Measurements from ENCODE around the gene ACE2.

ACE2 gene

DNA sequence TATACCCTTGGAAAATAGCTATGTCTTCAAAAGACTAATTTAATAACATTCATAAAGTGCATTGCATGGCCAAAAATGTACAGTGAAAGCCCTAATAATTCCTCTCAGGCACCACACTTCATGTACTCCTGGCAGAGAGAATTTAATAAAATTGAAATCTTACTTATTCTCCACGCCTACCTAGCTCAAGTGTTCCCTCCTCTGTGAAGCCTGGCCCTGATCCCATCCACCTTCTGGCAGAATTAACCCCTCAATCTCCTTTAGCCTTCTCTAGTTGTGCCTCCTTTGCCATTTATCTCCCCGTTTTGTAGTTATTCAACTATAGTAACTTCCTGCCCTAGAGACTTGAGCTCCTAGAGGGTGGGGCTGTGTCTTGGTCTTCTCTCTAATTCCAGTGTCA, 26.7 kb downstream of the ACE2 start:
- DNase-seq (ENCODE audit: low read depth in 2 of 2): no peak

DNA sequence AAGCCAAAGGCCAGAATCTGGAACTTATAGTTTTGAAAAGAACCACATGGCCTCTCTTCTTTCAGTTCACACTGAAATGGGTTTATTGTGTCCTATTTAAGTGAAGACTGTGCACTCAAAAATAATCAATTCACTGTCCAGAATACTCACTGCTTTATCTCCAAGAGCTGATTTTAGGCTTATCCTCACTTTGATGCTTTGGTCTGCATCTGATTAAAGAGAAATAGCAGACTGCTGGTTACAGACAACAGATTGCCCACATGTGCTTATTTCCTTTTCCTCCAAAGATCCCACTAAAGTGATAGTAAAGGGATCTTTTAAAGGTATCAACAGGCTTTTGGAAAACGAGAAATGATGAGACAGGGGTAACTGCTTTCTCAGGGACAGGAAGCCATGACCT, 30.6 kb downstream of the ACE2 start:
- DNase-seq (ENCODE audit: low read depth in 2 of 2): no peak

DNA sequence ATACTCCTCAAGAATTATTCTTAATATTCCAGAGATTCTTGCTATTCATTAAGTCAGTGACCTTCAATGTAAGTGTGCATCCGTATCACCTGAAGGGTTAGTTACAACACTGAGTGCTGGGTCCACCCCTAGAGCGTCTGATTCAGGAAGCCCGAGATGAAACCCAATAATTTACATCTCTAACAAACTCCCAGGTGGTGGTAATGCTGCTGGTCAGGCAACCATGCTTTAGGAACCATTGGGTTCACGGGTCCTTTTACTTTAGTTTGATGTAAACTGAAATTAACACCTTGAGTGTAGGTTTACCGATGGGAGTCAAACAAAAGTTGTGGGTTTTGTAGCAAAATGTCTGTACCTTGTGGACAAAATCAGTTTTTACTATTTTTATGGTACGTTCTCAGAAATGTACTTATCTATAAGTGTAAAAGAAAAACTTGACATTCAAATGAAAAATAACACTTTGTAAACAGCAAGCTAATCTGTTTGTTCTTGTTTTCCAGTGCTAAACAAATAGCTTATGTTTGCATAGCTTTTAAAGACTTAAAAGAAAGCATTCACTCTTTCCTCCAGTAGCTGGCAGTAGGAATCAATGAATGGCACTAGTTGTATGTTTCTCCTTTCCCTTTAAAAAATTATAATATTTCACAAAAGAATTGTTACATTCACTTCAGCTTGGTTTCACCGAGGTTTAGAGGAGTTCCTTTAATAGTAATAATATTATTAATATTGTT, 32.7 kb downstream of the ACE2 start:
- DNase-seq (ENCODE audit: low read depth in 2 of 2): no peak

DNA sequence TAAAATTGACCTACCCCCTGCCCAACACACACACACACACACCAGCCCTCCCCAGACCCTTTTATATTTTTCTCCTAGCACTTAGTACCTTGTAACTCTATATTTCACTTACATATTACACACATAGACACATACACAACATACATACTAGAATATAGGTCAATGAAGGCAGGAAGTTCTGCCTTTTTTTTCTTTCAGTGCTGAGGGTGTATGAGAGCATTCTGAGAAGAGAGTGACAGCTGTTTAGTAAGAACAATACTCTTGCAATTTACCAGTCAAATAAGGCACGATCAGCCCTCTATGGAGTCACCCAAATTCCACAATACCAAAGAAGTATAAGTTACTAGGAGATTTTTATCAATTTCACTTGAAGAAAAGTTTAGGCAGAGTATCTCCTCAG, 33.5 kb downstream of the ACE2 start:
- DNase-seq (ENCODE audit: low read depth in 2 of 2): no peak

DNA sequence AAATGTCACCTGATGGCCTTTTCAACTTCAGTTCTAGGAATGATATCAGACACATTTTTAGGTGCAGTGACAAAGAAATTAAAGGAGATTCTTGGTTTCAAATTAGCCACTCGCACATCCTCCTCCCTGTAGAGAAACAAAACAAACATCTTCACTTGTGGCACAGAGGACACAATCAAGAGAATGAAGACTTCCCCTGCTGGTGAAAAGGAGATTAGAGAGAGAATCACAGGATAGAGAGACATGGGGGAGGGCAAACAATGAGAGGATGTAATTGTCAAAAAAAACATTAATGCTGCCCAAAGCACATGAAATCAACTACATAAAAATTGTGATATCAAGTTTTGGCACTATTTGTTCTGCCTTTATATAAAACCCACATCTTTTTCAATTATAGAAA, 34.5 kb downstream of the ACE2 start:
- no peak for DNase-seq (ENCODE audit: low read depth in 2 of 2)

DNA sequence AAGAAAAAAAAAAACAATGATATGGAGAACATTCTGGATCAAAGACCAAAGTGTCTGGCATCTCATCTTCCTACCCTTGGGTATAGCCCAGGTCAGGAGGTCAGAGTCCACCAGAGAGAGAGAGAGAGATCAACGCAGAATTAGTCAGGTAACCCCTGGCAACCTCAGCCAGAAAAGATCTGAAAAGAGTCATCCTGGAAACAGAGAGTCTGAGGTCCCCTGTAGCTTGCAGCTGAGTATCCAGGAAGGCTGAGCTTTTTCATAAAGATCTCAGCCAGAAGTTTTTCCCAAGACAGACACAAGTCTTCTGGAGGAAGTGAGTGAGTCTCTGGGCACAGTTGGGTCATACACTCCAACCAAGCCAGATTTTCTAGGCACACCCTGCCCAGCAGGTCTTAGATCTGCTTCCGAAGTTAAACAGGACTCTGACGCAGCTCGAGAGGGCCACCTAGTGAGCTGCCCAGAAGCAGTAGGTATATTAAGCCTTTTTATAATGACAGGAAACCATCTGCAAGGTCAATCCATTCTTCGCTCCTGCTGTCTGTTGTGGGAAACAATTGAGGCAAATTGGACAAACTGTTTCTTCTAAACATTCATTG, 35.7 kb downstream of the ACE2 start:
- DNase-seq (ENCODE audit: low read depth in 2 of 2): no peak

DNA sequence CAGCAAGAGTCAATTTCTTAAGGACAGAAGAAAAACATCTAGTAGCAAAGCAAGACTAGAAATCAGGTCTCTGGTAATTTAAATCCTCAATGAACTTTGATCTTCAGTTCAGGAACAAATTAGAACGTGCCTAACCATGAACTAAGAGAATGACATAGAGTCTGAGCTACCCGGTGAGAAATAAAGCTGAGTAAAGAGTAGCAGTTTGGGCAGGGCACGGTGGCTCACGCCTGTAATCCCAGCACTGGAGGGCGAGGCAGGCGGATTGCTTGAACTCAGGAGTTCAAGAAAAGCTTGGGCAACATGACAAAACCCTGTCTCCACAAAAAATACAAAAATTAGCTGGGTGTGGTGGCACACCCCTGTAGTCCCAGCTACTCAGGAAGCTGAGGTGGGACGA, 37.7 kb downstream of the ACE2 start:
- DNase-seq (ENCODE audit: low read depth in 2 of 2): no peak

DNA sequence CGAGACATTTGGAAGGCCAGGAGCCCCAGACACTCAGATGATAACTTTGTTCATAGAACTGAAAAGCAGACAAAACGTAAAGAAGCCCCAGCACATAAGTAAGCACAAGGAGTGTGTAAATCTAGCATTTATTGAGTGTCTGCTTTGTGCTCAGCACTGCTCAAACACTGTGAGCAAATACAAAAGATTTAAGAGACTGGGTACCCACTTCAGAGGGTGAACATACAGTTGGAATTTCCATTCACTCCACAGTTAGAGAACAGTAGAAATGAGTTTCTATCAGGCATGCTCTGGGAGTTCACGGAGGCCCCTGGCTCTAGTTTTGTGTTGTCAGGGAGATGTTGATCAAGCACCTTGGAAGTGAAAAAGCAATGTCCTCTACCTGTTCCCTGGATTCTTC, 39.8 kb downstream of the ACE2 start:
- no peak for DNase-seq (ENCODE audit: low read depth in 2 of 2)

DNA sequence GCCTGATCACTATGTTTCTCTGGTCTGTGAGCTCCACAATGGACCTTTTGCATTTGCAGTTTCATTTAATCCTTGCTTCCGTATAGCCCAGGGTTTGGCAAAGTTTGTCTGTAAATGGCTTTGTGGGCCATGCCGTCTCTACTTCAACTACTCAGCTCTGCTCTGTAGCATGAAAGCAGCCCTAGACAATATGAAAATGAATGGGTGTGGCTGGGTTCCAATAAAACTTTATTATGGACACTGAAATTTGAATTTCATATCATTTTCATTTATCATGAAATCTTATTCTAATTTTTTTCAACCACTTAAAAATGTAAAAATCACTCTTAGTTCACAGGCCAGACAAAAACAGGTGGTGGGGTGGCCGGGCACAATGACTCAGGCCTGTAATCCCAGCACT, 41.5 kb downstream of the ACE2 start:
- no peak for DNase-seq (ENCODE audit: low read depth in 2 of 2)

DNA sequence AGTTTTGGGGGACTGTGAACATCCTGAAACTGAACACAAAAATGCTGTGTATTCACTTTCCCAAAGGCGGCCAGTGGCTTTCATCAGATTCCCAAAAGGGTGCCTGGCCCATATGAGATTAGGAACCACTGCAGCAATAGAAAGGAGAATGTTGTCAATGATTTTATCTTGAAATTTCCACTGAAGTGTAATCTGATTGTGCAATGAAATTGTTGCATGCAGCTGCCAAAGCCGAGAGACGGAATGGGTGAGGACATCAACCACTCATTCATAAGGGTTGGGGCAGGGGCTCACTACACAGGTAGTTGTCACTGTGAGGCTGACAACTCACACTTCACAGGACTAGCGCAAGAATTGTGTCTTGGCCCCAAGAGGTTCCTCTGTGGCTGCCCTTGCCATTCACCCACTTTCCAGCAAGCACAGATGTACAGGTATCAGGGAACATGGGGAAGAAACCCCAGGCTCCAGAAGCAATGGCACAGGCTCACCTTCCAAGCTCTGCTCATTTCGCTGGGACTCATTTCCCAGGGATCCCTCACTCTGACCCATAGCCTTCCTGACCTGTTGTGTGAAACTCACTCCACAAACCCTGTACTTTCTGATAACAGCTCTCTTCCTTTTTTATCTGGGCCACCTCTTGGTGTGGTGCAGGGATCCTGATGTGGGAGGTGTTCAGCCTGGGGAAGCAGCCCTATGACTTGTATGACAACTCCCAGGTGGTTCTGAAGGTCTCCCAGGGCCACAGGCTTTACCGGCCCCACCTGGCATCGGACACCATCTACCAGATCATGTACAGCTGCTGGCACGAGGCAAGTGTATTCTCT, 51.4 kb downstream of the ACE2 start:
- DNase-seq (ENCODE audit: low read depth in 2 of 2): no peak

DNA sequence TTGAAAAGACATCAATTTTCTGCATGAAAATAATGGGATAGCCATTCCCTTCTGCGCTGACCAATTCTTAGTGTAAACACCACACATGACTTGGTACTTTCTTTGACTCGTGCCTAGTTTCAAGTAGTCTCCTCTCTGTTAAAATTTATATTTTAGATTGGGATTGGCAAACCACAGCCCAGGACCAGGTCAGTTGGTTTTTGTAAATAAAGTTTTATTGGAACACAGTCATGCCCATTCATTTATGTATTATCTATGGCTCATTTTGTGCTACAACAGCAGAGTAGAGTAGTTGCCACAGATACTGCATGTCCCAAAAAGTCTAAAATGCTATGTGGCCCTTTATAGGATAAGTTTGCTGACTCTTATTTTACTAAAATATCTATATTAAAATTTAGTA, 53.4 kb downstream of the ACE2 start:
- DNase-seq (ENCODE audit: low read depth in 2 of 2): no peak

DNA sequence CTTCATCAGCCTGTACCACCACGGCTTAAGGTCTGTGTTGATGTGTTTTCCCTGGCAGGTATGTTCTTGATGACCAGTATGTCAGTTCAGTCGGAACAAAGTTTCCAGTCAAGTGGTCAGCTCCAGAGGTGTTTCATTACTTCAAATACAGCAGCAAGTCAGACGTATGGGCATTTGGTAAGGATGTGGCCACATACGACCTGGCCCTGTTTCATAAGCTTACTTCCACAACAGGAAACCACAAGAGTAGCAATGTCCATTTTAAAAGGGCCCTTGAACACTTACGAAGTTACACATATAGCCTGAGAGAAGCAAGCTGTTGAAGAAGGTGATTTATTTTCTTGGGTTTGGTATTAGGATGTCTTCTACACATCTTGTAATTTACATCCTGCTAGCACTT, 54.0 kb downstream of the ACE2 start:
- no peak for DNase-seq (ENCODE audit: low read depth in 2 of 2)

DNA sequence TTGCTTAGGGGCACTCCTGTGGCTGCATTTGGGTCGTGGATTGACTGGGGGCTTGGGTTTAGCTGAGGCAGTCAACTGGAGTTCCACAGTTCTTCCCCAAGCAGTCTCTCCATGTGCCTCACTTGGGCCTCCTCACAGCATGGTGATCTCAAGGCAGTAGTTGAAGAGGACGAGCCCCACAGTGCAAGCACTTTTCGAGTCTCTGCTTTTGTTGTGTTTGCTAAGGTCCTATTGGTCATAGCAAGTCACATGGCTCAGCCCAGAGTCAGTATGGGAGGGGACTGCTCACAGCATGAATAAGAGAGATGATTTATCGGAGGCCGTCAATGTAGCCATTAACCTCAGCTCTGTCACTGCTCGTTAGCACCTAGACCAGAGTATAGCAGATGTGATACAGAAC, 70.4 kb downstream of the ACE2 start:
- no peak for DNase-seq (ENCODE audit: low read depth in 2 of 2)

DNA sequence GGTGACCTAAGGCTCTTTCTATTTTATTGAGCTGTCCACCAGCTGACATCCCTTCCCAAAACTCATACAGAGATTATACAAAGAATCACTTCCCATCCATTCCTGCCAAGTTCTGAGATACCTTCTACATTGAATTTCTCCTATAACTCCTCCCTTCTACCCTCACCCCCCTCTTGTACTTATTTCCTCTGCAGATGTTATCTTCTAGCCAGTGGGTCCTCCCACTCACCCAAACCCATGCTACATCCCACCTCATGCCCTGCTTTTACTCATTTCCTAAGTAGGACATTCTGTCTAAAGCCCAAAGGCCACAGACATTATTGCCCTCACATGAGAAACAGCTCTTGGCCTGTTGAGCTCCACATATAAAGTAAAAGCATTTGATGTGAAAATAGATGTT, 71.6 kb downstream of the ACE2 start:
- DNase-seq (ENCODE audit: low read depth in 2 of 2): no peak

DNA sequence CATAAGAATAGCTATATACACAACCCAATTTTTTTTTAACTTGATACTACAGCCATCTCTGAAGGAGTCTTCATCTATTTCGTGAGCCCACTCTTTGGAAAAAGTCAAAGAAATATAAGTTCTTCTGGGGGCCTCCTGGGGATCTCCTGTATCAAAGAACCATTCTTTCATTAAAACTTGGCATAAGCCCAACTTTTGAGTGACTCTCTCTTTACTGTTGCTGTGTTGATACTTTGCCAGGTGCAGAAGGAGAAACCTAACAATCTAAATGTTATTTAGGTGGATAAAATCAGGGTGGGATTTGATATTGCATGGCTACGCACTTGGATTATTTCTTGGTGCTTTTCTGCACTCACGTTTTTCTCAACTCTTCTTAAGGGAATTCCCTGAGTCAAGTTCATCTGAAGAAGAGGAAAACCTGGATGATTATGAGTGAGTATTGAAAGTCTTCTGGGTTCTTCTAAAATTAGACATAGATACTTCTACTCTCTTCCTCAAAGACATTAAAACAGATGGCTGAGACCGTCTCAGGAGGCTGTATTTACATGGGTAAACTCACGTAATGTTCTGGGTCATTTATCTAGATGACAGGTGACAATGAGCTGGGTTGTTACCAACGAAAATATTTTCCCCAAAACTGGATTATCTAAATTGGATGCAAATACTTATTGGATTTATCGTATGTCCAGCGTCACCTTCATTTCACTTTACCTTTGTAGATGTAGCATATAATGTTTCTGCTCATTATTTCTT, 74.9 kb downstream of the ACE2 start:
- DNase-seq (ENCODE audit: low read depth in 2 of 2): no peak

DNA sequence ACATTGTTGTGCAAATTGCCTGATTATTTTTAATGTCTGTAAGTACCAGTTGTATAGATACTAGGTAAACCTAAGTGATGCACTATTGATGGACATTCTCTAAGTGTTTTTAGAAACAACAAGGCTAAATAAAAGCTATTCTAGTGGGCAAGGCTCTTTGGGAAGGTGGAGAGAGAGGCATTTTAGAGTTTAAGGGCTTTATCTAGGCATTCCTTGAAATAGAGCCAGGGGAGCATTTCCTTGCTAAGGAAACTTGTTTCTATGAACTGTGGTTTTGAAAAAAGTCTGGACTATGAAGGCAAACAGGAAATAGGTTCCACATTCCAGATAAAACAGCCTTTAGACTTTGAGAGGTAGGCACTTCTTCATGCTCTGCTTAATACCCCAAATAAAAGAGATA, 76.3 kb downstream of the ACE2 start:
- DNase-seq (ENCODE audit: low read depth in 2 of 2): no peak

DNA sequence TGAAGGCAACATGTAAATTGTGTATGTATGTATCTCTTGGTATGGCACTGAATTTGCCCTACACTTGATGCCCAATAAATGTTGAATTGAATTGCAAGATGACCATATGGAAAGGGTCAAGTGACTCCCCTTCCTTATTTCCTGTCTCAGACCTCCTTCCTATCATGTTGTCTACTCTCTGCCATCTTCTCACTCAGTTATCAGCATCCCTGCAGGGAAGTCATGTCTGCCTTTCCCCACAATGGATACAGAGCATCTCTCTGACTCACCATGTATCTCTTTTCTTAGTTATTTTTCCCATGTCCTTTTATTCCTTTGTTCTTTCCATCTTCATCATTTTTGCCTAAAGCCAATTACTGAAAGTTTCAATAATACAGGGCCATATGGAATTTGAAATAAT, 77.7 kb downstream of the ACE2 start:
- DNase-seq (ENCODE audit: low read depth in 2 of 2): no peak

DNA sequence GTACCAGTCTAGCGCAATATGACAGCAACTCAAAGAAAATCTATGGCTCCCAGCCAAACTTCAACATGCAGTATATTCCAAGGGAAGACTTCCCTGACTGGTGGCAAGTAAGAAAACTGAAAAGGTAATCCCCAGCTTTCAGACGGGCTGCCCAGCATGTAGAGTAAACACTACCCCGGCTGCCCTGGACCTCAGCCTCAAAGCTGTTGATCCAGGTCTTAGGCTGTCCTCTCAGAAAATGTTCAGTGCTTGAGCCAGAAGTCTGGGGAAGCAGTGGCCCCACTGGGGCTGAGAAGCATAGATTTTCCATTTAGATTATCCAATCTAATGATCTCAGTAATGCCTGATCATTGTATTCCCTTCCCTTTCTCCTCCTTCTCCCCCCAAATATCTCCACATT, 78.3 kb downstream of the ACE2 start:
- DNase-seq (ENCODE audit: low read depth in 2 of 2): no peak

DNA sequence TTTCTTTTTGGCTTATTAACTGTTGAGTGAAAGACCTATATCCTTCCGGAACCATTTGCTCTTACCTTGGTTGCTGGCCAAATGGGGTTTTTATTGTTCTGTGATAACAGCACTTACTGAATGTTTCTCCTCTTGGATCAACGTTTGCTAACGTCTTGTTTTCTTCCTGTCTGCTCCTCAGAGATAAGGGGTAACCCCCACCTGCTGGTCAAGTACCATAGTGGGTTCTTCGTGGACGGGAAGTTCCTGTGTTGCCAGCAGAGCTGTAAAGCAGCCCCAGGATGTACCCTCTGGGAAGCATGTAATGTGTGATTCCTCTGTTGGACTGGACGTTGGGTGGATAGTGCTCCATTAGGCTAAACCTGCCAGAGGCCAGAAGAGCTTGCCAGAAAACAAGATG, 84.8 kb downstream of the ACE2 start:
- DNase-seq (ENCODE audit: low read depth in 2 of 2): no peak

DNA sequence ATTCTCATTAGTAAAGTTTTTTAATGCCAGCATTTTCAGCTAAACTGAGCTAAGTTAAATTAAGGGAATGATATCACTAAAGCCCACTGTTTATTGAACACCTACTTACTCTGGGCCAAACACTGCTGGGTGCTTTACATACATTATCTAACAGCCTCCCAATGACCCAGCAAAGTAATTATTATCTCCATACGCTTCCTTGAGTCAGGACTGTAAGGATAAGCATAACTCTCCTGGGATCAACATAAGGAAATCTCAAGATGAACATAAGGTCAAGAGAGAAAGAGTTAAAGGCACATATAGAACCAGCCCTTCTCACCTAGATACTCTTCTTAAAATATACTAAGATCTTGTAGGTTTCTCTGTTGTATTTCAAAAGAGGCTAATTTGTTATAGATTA, 86.5 kb downstream of the ACE2 start:
- DNase-seq (ENCODE audit: low read depth in 2 of 2): no peak

DNA sequence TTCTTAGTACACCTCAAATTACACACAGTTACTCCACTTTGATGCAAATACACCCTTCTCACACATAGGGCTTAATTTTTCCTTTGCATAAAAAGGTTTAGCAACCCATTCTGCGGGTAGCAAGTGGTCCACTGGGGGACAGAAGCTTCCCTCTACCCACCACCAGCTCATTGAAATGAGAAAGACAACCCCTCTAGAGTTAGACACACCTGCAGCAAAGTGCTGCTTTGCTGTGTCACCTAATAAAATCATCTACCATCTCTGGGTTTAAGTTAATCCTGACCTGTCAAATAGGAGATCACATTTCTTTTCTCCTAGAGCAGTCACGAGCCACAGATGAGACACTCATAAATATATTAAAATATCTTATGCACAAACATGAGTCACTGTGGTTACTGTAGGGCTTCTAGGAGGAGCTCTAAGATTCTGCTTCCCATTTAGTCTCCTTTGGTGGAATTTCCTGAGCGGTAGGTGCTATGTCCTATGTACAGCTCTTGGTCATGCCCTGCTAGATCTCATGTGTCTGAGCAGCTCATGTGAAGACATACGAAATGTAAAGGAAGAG, 88.3 kb downstream of the ACE2 start:
- DNase-seq (ENCODE audit: low read depth in 2 of 2): no peak

DNA sequence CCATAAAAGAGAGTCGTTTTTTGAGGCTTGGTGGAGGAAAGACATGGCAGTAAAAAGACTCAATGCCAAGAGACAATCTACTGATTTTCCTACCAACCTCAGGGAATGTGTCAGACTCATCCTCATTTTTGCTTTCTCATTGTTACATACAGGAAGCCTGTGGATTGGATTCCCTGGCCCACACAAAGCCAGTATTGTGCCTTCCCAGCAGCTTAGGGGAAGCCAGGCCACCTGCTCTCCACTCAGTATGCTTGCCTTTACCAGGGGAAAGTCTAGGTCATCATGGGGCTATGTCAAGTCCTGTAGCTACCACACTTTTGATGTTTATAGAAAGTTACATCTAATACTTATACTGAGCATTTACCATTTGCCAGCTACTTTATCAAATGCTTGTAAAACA, 89.2 kb downstream of the ACE2 start:
- DNase-seq (ENCODE audit: low read depth in 2 of 2): no peak
